HG02938 (cell line): ENCODE measurements around the gene TRAPPC10.
"Not testable (repeated sequence)": the region's sequence is repeated elsewhere in the genome, so short reads cannot be mapped to it uniquely, and the experiment has no call there.

Source experiments
- ATAC-seq: cut with Tn5 transposase; IDR thresholded peaks from one replicate; pipeline ENCODE4 v1.9.1; 2021; ENCODE audit warnings: mild to moderate bottlenecking, moderate library complexity; ENCODE audit not compliant: unreplicated experiment

The TRAPPC10 gene

GRCh38 chr21:44084496-44085241 is 72.6 kb downstream of the TRAPPC10 start:
- ATAC-seq = no peak

- no peak for ATAC-seq
Observed at GRCh38 chr21:44085491-44086321, 73.6 kb downstream of the TRAPPC10 start.

GRCh38 chr21:44086636-44087425 is 74.7 kb downstream of the TRAPPC10 start:
- ATAC-seq = no peak

- ATAC-seq = no peak
Observed at GRCh38 chr21:44087426-44088400, 75.6 kb downstream of the TRAPPC10 start.

GRCh38 chr21:44088401-44088780 is 76.3 kb downstream of the TRAPPC10 start:
- ATAC-seq = no peak

GRCh38 chr21:44089001-44089911 is 77.1 kb downstream of the TRAPPC10 start:
- ATAC-seq = no peak

- ATAC-seq = no peak
Observed at GRCh38 chr21:44090325-44090724, 78.2 kb downstream of the TRAPPC10 start.

- ATAC-seq = no peak
Observed at GRCh38 chr21:44092211-44092610, 80.1 kb downstream of the TRAPPC10 start.

- ATAC-seq = no peak
Observed at GRCh38 chr21:44093761-44094160, 81.7 kb downstream of the TRAPPC10 start.

GRCh38 chr21:44094832-44095231 is 82.7 kb downstream of the TRAPPC10 start:
- ATAC-seq = no peak

GRCh38 chr21:44098507-44098906 is 86.4 kb downstream of the TRAPPC10 start:
- ATAC-seq = not testable (repeated sequence)

- ATAC-seq = not testable (repeated sequence)
Observed at GRCh38 chr21:44098964-44099363, 86.9 kb downstream of the TRAPPC10 start.

- ATAC-seq = peak; percentile 66
Observed at GRCh38 chr21:44107026-44107501, 95.0 kb downstream of the TRAPPC10 start, which contains the start of gene PWP2. TSS of gene PWP2 (plus strand) at chr21:44107399. CDS start at chr21:44107417, 18 bp downstream.

GRCh38 chr21:44107589-44107988 is 95.5 kb downstream of the TRAPPC10 start:
- peak; percentile 25 for ATAC-seq

- ATAC-seq = not testable (repeated sequence)
Observed at GRCh38 chr21:44113702-44114371, 101.7 kb downstream of the TRAPPC10 start.

GRCh38 chr21:44122131-44122530 is 110.0 kb downstream of the TRAPPC10 start:
- not testable (repeated sequence) for ATAC-seq

GRCh38 chr21:44127827-44128226 is 115.7 kb downstream of the TRAPPC10 start:
- ATAC-seq = not testable (repeated sequence)

GRCh38 chr21:44133715-44134057 is 121.6 kb downstream of the TRAPPC10 start:
- not testable (repeated sequence) for ATAC-seq
